Activated CD8-positive, alpha-beta memory T cell treated with anti-CD3 and anti-CD28 coated beads, Interleukin-2, amount 50 U/mL, for 4 hours (primary cell): ENCODE measurements around the gene SPATA7.

Experiments
- DNase-seq: peaks from one replicate; pipeline ENCODE4 v3.0.0-alpha.2; 2020

SPATA7 gene

GRCh38 chr14:88421286-88421685 lies 35.8 kb downstream of the SPATA7 start:
- no peak for DNase-seq

GRCh38 chr14:88422047-88422446 lies 36.6 kb downstream of the SPATA7 start:
- no peak for DNase-seq

GRCh38 chr14:88422919-88423650 lies 37.6 kb downstream of the SPATA7 start:
- no peak for DNase-seq

- DNase-seq, result no peak
Observed at GRCh38 chr14:88424573-88424972, 39.1 kb downstream of the SPATA7 start.

GRCh38 chr14:88426271-88426670 lies 40.8 kb downstream of the SPATA7 start:
- no peak for DNase-seq

- DNase-seq, result no peak
Observed at GRCh38 chr14:88430976-88431375, 45.5 kb downstream of the SPATA7 start.

- DNase-seq, result no peak
Observed at GRCh38 chr14:88437658-88438057, 52.2 kb downstream of the SPATA7 start.

- DNase-seq, result no peak
Observed at GRCh38 chr14:88439088-88439487, 53.6 kb downstream of the SPATA7 start.

- DNase-seq, result no peak
Observed at GRCh38 chr14:88452231-88452630, 66.8 kb downstream of the SPATA7 start.

GRCh38 chr14:88454886-88455285 lies 69.4 kb downstream of the SPATA7 start:
- no peak for DNase-seq

GRCh38 chr14:88463318-88463717 lies 77.9 kb downstream of the SPATA7 start:
- DNase-seq, result no peak

- DNase-seq, result no peak
Observed at GRCh38 chr14:88468406-88468805, 82.9 kb downstream of the SPATA7 start.

- DNase-seq, result no peak
Observed at GRCh38 chr14:88470542-88471440, 85.3 kb downstream of the SPATA7 start.

GRCh38 chr14:88473791-88474190 lies 88.3 kb downstream of the SPATA7 start:
- DNase-seq, result no peak

GRCh38 chr14:88476214-88476774 lies 90.8 kb downstream of the SPATA7 start:
- DNase-seq, result no peak

GRCh38 chr14:88476825-88477224 lies 91.4 kb downstream of the SPATA7 start:
- no peak for DNase-seq

- DNase-seq, result no peak
Observed at GRCh38 chr14:88477513-88478250, 92.2 kb downstream of the SPATA7 start.

GRCh38 chr14:88478931-88479330 lies 93.5 kb downstream of the SPATA7 start:
- no peak for DNase-seq

- no peak for DNase-seq
Observed at GRCh38 chr14:88479574-88479987, 94.1 kb downstream of the SPATA7 start.

- DNase-seq, result no peak
Observed at GRCh38 chr14:88481059-88481458, 95.6 kb downstream of the SPATA7 start.

- DNase-seq, result no peak
Observed at GRCh38 chr14:88481794-88482193, 96.3 kb downstream of the SPATA7 start.

GRCh38 chr14:88482524-88482923 lies 97.1 kb downstream of the SPATA7 start:
- no peak for DNase-seq
